Measurements from ENCODE around the gene MAP6.

Gene MAP6

GRCh38 chr11:75627906-75628668, 40.8 kb downstream of the MAP6 start:
- no peak for DNase-seq (ENCODE audit: low read depth)

DNA sequence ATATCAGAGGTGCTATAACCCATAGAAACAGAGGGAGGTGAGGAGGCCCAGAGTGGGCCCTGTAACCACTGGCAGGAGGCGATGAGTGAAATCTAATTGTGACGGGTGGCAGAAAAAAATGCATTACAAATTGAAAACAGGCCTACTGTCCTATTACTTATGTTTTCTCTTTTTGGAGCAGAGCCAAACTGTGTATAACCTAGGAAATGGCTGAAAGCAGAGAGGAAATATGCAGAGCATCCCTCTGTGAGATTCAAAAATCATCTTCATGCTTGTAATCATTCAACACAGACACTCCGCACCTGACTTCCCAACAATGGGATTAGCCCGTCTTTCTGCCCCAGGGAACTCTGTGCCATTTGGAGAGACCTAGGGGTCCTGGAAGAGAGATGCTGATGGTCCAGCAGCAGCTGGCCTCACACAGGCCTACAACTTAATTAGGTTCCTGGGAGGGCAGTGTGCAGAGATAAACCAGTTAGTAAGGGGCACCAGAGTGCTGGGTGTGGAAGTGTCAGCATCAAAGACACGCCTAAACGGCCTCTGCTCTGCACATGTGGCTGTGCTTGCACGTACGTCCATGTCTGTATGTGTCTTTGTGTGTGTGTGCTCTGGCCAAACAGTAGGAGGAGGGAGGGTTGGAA, 41.8 kb downstream of the MAP6 start:
- DNase-seq (ENCODE audit: low read depth) = no peak

DNA sequence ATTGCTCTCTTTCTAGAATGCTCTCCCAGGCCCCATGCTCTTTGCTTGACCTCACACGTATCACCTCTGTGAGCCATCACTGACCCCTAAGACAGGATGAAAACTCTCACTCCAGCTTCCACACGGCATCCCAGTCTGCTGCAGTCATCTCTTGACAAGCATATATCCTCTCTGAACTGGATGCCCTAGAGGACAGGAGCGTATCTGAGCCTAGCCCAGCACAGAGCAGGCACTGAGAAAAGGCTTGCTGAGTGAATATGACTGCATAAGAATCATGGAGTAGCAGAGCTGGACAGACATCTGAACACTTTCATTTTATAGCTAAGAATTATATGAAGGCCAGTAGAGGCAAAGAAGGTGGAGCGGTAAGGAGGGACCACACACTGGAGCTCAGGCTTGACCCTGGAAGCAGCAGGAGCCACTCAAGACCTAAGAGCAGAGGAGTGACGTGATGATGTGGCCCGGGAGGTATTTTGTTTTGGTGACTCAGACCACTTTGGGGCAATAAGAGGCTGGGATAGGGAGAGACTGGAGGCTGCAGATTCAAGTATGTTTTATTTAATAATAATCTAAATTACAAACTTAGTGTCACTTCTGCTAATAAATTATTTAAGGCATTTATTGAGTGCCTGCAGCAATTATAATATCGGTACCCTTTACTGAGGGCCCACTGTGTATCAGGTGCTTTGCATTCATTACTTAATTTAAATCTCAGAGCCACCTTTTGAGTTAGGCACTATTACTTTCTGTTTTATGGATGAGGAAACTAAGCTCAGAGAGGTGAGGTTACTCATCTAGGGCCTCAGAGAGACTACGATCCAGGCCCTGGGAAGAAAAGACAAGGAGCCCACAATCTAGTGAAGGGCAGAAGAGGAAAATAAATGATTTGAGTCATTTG, 42.6 kb downstream of the MAP6 start:
- no peak for DNase-seq (ENCODE audit: low read depth)

DNA sequence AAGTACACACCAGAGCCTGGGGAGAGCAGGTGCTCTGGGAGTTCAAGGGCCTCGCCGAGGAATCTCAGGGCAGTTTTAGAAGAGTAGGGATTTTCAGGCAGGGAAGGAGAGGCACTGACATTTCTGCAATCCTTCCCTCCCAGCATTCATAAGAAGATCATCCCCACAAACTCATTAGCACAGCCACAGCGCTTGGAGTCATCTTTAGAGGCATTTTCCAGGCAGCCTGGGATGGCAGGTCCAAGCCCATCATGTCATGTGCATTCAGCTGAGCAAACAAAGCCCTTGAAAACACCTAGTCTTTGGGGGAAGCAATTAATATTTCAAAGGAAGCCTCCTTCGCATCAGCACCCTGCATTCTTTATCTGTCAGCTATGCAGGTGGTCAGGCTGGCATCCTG, 43.8 kb downstream of the MAP6 start:
- no peak for DNase-seq (ENCODE audit: low read depth)

DNA sequence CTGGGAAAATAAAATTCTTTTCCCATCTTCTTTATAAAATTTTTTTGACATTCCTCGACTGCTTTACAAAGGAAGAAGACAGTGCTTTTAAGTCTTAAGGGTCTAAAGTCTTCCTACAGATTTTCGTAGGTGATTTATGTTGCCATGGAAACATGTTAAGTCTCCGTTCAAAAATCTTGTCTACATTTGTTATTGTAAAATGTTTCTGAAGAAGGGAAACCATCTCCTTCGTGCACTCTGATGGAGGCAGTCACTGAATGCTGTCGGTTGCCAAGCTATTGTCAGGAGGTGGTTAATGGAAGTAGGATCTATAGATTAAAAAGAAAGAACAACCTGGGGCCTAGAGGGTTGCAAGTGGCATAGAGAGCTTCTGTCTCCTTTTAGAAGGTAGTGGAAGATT, 52.6 kb downstream of the MAP6 start:
- no peak for DNase-seq (ENCODE audit: low read depth)

DNA sequence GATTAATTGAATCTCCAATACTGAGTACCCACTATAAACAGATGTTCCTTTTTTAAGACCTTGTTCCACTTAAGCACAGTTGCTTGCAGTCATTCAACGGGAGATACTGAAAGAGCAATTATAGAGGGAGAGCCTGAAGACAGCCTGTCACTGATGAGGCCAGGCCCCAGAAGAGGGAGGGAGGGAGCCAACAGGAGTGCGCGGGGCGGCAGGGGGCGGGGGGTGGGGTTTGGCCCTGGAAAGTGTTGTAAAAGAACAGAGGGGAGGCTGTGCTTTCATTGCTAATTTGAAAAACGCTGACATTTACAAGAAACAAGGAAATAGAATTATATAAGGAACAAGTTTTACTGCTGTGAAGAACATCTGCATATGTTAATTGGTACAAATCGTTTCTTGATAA, 53.1 kb downstream of the MAP6 start:
- DNase-seq (ENCODE audit: low read depth) = no peak

- no peak for DNase-seq (ENCODE audit: low read depth)
Measured at GRCh38 chr11:75611823-75612222, 57.0 kb downstream of the MAP6 start.

- DNase-seq (ENCODE audit: low read depth) = no peak
Measured at GRCh38 chr11:75606099-75606498, 62.7 kb downstream of the MAP6 start.

DNA sequence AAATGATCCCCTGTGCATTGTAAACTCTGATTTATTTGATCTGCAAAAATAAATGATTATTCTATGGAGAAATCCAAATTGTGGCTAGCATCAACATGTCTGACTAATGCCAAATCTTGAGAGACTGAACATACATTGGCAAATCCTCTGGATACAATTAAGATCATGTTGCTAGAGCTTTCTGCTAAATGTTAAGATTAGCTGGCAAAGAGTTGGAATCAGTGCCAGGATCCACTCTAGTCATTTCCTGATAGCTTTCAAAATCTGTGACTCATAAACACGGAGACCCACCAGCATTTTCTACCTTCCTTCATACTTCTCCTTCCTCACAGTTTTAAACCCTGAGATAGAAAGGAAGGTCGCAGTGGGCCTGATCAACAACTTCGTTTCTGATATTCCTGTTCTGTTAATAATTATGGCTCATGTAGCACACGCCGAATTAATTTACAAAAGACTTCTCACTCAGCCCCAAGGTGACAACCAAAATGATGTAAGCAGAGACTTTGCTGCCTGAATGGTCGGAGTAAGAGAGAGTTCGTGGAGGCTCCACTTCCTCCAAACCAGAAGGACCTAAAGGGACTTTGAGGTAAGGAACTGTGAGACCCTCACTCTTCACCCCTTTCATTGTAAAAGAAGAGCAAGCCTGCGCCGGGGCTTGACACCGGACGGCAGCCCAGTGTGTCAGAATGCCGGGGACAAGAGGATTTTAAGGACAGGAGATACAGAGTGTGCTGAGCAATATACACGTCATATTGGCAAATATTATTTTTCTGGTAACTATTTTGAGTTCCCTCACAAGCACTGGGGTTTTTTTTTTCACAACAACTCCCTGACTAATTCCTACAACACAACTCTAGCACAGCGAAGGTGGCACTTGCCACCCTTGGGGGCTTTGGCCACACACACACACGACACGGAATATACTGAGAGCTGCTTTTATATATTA, 64.8 kb downstream of the MAP6 start:
- no peak for DNase-seq (ENCODE audit: low read depth)

DNA sequence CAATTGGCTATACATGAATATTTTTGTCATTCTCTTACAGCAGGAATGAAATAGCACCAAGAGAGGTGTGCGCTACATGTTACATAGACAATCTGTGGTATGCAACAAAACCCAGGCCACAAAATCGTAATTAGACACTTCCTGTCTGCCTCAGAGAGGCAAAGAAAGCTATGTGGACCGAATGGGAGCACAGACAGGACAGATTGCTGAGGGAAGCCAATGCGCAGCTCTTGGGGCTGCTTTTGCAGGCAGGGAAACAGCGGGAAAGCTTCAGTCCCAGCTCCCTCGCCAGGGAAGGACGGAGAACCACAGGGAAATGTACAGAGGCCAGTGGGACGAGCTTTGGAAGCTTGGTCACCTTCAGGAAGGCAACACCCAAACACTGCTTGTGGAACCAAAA, 65.9 kb downstream of the MAP6 start:
- DNase-seq (ENCODE audit: low read depth) = no peak

GRCh38 chr11:75601494-75601893, 67.3 kb downstream of the MAP6 start:
- no peak for DNase-seq (ENCODE audit: low read depth)

DNA sequence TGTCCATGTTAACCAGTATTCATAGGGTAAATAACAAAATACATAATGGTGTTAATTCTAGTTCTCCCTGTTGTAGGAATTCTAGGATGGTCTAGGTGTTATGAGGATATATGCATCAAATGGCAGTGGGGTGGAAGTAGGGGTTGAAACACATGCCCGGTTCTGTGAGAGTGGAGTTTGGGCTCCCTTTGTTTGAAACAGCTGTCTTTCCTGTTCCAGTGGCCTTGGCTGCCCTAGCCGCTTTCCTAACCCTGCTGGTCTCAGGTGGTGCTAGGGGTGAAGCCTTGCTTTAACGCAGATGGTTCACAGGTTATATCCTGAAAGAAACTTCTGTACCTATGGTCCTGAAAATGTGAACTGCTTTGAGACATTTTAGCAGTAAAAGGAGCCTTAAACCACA, 68.5 kb downstream of the MAP6 start:
- no peak for DNase-seq (ENCODE audit: low read depth)

GRCh38 chr11:75598900-75599299, 69.9 kb downstream of the MAP6 start:
- no peak for DNase-seq (ENCODE audit: low read depth)

DNA sequence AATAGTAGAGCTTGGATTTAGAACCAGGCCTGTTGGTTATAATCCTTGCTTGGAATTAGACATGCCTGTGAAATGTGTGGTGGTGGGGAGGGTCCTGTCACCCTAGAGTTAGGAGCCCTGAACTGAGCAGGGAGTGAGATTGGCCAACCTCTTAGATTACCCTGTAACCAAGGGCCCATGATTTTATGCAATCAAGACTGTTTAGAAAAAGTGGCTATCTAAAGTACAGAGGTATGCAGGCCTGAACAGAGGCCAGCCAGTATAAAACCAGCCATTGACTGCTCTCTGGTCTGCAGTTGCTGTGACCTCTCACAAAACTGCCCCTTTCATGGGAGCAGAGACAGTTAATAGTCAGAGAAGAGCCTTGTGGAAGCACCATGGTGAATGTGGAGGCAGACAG, 70.6 kb downstream of the MAP6 start:
- DNase-seq (ENCODE audit: low read depth) = no peak

- DNase-seq (ENCODE audit: low read depth) = no peak
Measured at GRCh38 chr11:75597636-75598035, 71.2 kb downstream of the MAP6 start.

GRCh38 chr11:75596914-75597313, 71.9 kb downstream of the MAP6 start:
- no peak for DNase-seq (ENCODE audit: low read depth)

DNA sequence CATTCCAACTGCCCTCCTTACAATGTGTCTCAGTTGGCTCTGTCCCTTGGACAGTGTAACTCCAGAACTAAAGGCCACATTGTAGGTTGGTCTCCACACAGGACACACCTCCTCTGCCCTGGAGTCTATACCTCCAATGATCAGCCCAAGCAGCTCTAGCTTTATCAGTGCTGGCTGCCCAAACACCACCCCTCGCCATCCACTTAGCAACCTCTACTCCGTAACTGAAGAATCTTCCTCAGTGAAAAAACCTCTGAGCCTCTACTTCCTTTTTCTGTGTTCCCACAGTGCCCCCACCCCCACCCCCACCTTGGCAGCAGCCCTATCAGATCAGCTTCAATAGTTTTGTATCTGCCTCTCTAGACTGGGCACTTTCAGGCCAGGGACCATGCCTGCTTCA, 73.4 kb downstream of the MAP6 start:
- no peak for DNase-seq (ENCODE audit: low read depth)

GRCh38 chr11:75594211-75594610, 74.6 kb downstream of the MAP6 start:
- no peak for DNase-seq (ENCODE audit: low read depth)

- no peak for DNase-seq (ENCODE audit: low read depth)
Measured at GRCh38 chr11:75593286-75593915, 75.4 kb downstream of the MAP6 start.

- no peak for DNase-seq (ENCODE audit: low read depth)
Measured at GRCh38 chr11:75592715-75593114, 76.1 kb downstream of the MAP6 start.

- no peak for DNase-seq (ENCODE audit: low read depth)
Measured at GRCh38 chr11:75591966-75592365, 76.9 kb downstream of the MAP6 start.
